Keratinocyte (primary cell): ENCODE measurements around the gene HSPA1B. TPM values are rescaled to one million over a fixed set of nuclear protein-coding genes. Genes with fewer than 3 reads are reported as not detected.
"Not testable (repeated sequence)": the region's sequence is repeated elsewhere in the genome, so short reads cannot be mapped to it uniquely, and the experiment has no call there.

ENCODE experiments used
- DNase-seq: peaks from one replicate; pipeline ENCODE4 v3.0.0-alpha.2; 2011; ENCODE audit warnings: low read depth, missing footprints, low spot score
- FAIRE-seq: peaks from 2 replicates; lab custom pipeline; 2011; peaks lifted over from hg19 to GRCh38; lab: Jason Lieb, UNC
- H2AFZ ChIP-seq: 2 replicates; pipeline ENCODE4 v1.6.0; 2012; ENCODE audit warnings: low read length, control low read depth, inconsistent platforms; ENCODE audit not compliant: control insufficient read depth
- H3K27ac ChIP-seq: 2 replicates; pipeline ENCODE4 v1.5.1; 2011; ENCODE audit warnings: low read length; ENCODE audit not compliant: control insufficient read depth, insufficient read depth
- H3K27me3 ChIP-seq: 3 replicates; pipeline ENCODE4 v1.6.0; 2011; ENCODE audit warnings: low read length; ENCODE audit not compliant: control insufficient read depth, insufficient read depth; ENCODE audit errors: extremely low read depth
- H3K36me3 ChIP-seq, 2 experiments: 2 replicates in 1 of 2; 3 replicates in 1 of 2; pipeline ENCODE4 v1.5.1; 2011; ENCODE audit warnings: low read length in 2 of 2, mild to moderate bottlenecking in 1 of 2; ENCODE audit not compliant: control insufficient read depth in 2 of 2, insufficient read depth in 2 of 2; ENCODE audit errors: extremely low read depth in 1 of 2
- H3K4me1 ChIP-seq: 3 replicates; pipeline ENCODE4 v1.5.1; 2011; ENCODE audit warnings: low read length; ENCODE audit not compliant: control insufficient read depth, insufficient read depth; ENCODE audit errors: extremely low read depth
- H3K4me2 ChIP-seq: 3 replicates; pipeline ENCODE4 v1.6.0; 2011; ENCODE audit warnings: low read depth, low read length; ENCODE audit not compliant: control insufficient read depth, insufficient read depth; ENCODE audit errors: extremely low read depth
- H3K4me3 ChIP-seq, 3 experiments: fragments of 200-600 bp in 1 of 3; sonication (generic) in 1 of 3; 2 replicates in 2 of 3; 3 replicates in 1 of 3; pipeline ENCODE4 v1.5.1; 2011 to 2016; ENCODE audit warnings: low read length in 3 of 3, mild to moderate bottlenecking in 3 of 3, control low read depth in 2 of 3, inconsistent platforms in 1 of 3, low read depth in 1 of 3, mixed read lengths in 1 of 3, mixed run types in 1 of 3, moderate library complexity in 1 of 3; ENCODE audit not compliant: control insufficient read depth in 2 of 3, insufficient read depth in 2 of 3; ENCODE audit errors: extremely low read depth in 1 of 3
- H3K79me2 ChIP-seq: 2 replicates; pipeline ENCODE4 v1.6.0; 2012; ENCODE audit warnings: low read length; ENCODE audit not compliant: control insufficient read depth, insufficient read depth
- H3K9ac ChIP-seq: 3 replicates; pipeline ENCODE4 v1.6.0; 2011; ENCODE audit warnings: low read length; ENCODE audit not compliant: control insufficient read depth, insufficient read depth; ENCODE audit errors: extremely low read depth
- H3K9me1 ChIP-seq: 3 replicates; pipeline ENCODE4 v1.6.0; 2011; ENCODE audit warnings: low read length; ENCODE audit not compliant: control insufficient read depth, insufficient read depth; ENCODE audit errors: extremely low read depth
- H3K9me3 ChIP-seq: 2 replicates; pipeline ENCODE4 v1.5.1; 2012; ENCODE audit warnings: low read depth, low read length; ENCODE audit not compliant: control insufficient read depth
- H4K20me1 ChIP-seq: 3 replicates; pipeline ENCODE4 v1.6.0; 2011; ENCODE audit warnings: low read length; ENCODE audit not compliant: control insufficient read depth, insufficient read depth; ENCODE audit errors: extremely low read depth
- CTCF ChIP-seq, 3 experiments: IDR thresholded peaks in 1 of 3; conservative IDR thresholded peaks in 1 of 3; optimal IDR thresholded peaks in 1 of 3; 2 replicates in 2 of 3; 3 replicates in 1 of 3; pipeline versions ENCODE3 to v1.5.1; 2011; ENCODE audit warnings: low read length in 3 of 3, mild to moderate bottlenecking in 3 of 3, moderate library complexity in 2 of 3, control low read depth in 1 of 3, inconsistent platforms in 1 of 3; ENCODE audit not compliant: insufficient read depth in 2 of 3; ENCODE audit errors: extremely low read depth in 1 of 3
- EZH2 ChIP-seq: IDR thresholded peaks from one replicate; pipeline ENCODE4 v1.6.1; 2012; ENCODE audit warnings: inconsistent platforms, mild to moderate bottlenecking, low read length, moderate library complexity
- dilution Hi-C: fragments of 300-500 bp; cut with MboI; formaldehyde crosslinking; loops from one replicate; pipeline ENCODE4 v1.7.0; 2020; ENCODE audit warnings: low sequenced_read_pairs; ENCODE audit not compliant: extremely low pct_ligation_motif_present
- polyA plus RNA-seq, 5 experiments: library from polyadenylated mRNA; depleted of rRNA in 3 of 5; stranded (reverse) in 3 of 5; stranded (forward) in 1 of 5; unstranded in 1 of 5; fragments of >200 nt; gene quantifications; 1 replicate in 1 of 5; 2 replicates in 3 of 5; 3 replicates in 1 of 5; pipeline versions ENCODE4 v1.2.1 to v1.2.3, GENCODE V29; 2011 to 2012; ENCODE audit warnings: missing spikeins in 2 of 5, low read depth in 1 of 5, low replicate concordance in 1 of 5

HSPA1B gene
- polyA plus RNA-seq, 1 donor (not counting 4 experiments of a cell fraction or from before 2014, with no cell fraction given), result 48.1 TPM

- dilution Hi-C loops, result no loop called here
- Histone ChIP-seq H3K4me2 (peak overlapping the region; percentile 73), H3K4me3 (peak overlapping the region; percentile 42 to 80 (median 70)), H3K9me3 (no peaks in the 10 kb centered on the region), H3K36me3 (no peaks in the 10 kb centered on the region), H3K9me1 (no peaks in the 10 kb centered on the region), H3K79me2 (peaks cover 23% of the 10 kb centered on the region), H3K27me3 (no peaks in the 10 kb centered on the region), H3K27ac (peak overlapping the region; percentile 96), H3K9ac (peak overlapping the region; percentile 86), H3K4me1 (peaks cover 50% of the 10 kb centered on the region), H2AFZ (peak overlapping the region; percentile 27), H4K20me1 (no peaks in the 10 kb centered on the region)
- no peak for FAIRE-seq
- no peak for DNase-seq
- TF ChIP-seq EZH2 (no peak), CTCF (optimal IDR thresholded peaks at IDR 0.05 in 1 of 3, IDR thresholded peaks at IDR 0.05 in 1 of 3, conservative IDR thresholded peaks at IDR 0.05 in 1 of 3; ENCODE audit: extremely low read depth in 1 of 3, insufficient read depth in 2 of 3, low read length in 3 of 3) (no peak)
These were observed 6.1 kb upstream of the HSPA1B start for GRCh38 chr6:31821301-31822035.

- Histone ChIP-seq H3K4me1 (peaks cover 54% of the 10 kb centered on the region), H3K27ac (peak overlapping the region; percentile 96), H3K9me1 (no peaks in the 10 kb centered on the region), H3K4me2 (peak overlapping the region; percentile 73), H3K27me3 (no peaks in the 10 kb centered on the region), H3K79me2 (peaks cover 22% of the 10 kb centered on the region), H3K9ac (peak overlapping the region; percentile 86), H2AFZ (peak overlapping the region; percentile 41), H3K36me3 (no peaks in the 10 kb centered on the region), H3K9me3 (no peaks in the 10 kb centered on the region), H3K4me3 (peak overlapping the region; percentile 42 to 80 (median 70)), H4K20me1 (no peaks in the 10 kb centered on the region)
- dilution Hi-C loops, result no loop called here
- TF ChIP-seq EZH2, result no peak
- TF ChIP-seq CTCF (optimal IDR thresholded peaks at IDR 0.05 in 1 of 3, IDR thresholded peaks at IDR 0.05 in 1 of 3, conservative IDR thresholded peaks at IDR 0.05 in 1 of 3; ENCODE audit: extremely low read depth in 1 of 3, insufficient read depth in 2 of 3, low read length in 3 of 3), result no peak
- DNase-seq (no peak), FAIRE-seq (no peak)
These were observed 5.3 kb upstream of the HSPA1B start for GRCh38 chr6:31822036-31822821.

- H3K9ac ChIP-seq, result peak overlapping the region; percentile 39
- FAIRE-seq, H3K9me1 ChIP-seq, DNase-seq, dilution Hi-C loops, H3K27me3 ChIP-seq, H2AFZ ChIP-seq, H3K9me3 ChIP-seq, H3K4me3 ChIP-seq, H4K20me1 ChIP-seq, H3K36me3 ChIP-seq: not testable (repeated sequence)
- H3K27ac ChIP-seq, result peak overlapping the region; percentile 96
- H3K4me2 ChIP-seq, result peak overlapping the region; percentile 73
- H3K4me1 ChIP-seq, result peaks cover 46% of the 10 kb centered on the region
- H3K79me2 ChIP-seq, result peaks cover 11% of the 10 kb centered on the region
These were observed 3.8 kb upstream of the HSPA1B start for GRCh38 chr6:31823592-31824196.
